Central memory CD8-positive, alpha-beta T cell (primary cell): ENCODE results near the gene NUDT22.
A peak's percentile ranks its signal among the peaks of the same experiment; 100 is the strongest.

Source experiments
- ATAC-seq: fragments of 150-1000 bp; cut with Tn5 transposase; replicated peaks from 2 replicates; pipeline ENCODE4 v1.10.0; 2022; ENCODE audit warnings: mild to moderate bottlenecking, moderate FRiP score, moderate number of reproducible peaks; ENCODE audit not compliant: poor library complexity, severe bottlenecking; ENCODE audit errors: extremely low read depth
- DNase-seq, 2 donors: peaks; one replicate each; pipeline ENCODE4 v3.0.0; 2021; ENCODE audit warnings: low spot score in 2 of 2
- H3K27ac Mint-ChIP-seq: one replicate; pipeline ENCODE4 v1.8.0; 2022; ENCODE audit warnings: low read depth, mild to moderate bottlenecking, moderate library complexity, mixed read lengths
- H3K27me3 Mint-ChIP-seq: one replicate; pipeline ENCODE4 v1.8.0; 2022; ENCODE audit warnings: mixed read lengths
- H3K36me3 Mint-ChIP-seq: one replicate; pipeline ENCODE4 v1.8.0; 2022; ENCODE audit warnings: mild to moderate bottlenecking, moderate library complexity, mixed read lengths; ENCODE audit not compliant: insufficient read depth
- H3K4me1 Mint-ChIP-seq: one replicate; pipeline ENCODE4 v1.8.0; 2022; ENCODE audit warnings: mixed read lengths
- H3K4me3 Mint-ChIP-seq: one replicate; pipeline ENCODE4 v1.8.0; 2022; ENCODE audit warnings: mild to moderate bottlenecking, moderate library complexity, mixed read lengths
- H3K9me3 Mint-ChIP-seq: one replicate; pipeline ENCODE4 v1.8.0; 2022; ENCODE audit warnings: mixed read lengths

NUDT22 gene

DNA sequence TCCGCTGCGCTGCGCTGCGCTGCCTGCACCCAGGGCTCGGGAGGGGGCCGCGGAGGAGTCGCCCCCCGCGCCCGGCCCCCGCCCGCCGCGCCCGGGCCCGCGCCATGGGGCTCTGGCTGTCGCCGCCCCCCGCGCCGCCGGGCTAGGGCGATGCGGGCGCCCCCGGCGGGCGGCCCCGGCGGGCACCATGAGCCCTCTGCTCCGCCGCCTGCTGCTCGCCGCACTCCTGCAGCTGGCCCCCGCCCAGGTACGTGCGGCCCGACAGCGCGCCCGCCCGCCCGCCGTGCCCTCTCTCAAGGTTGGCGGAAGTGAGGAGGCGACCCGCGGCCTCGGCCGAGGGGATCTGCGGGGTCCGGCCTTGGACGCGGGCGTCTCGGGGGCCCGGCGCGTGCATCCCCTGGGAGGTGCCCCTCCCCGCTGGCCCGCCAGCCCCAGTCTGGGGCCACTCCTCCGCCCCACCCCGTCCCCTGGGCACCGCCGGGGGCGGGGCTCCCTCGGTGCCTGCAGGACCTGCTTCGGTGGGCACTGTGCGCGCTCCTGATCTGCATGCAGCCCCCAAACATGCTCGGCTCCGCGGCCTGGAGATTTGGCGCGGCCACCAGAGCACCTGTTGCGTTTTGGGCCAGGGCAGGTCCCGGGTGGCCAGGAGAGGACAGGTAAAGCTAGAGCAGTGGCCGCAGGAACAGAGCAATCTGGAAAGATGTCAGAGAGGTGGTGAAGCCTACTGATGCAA lies 8.7 kb downstream of the NUDT22 start:
- no peaks in the 10 kb centered on the region for H3K27me3 Mint-ChIP-seq
- DNase-seq (no peak), ATAC-seq (peak; percentile 68)
- H3K4me1 Mint-ChIP-seq, result peaks cover 21% of the 10 kb centered on the region
- H3K36me3 Mint-ChIP-seq, result peaks cover 12% of the 10 kb centered on the region
- H3K27ac Mint-ChIP-seq, result peak overlapping the region; percentile 10
- H3K9me3 Mint-ChIP-seq, result no peaks in the 10 kb centered on the region
- peak overlapping the region; percentile 77 for H3K4me3 Mint-ChIP-seq

DNA sequence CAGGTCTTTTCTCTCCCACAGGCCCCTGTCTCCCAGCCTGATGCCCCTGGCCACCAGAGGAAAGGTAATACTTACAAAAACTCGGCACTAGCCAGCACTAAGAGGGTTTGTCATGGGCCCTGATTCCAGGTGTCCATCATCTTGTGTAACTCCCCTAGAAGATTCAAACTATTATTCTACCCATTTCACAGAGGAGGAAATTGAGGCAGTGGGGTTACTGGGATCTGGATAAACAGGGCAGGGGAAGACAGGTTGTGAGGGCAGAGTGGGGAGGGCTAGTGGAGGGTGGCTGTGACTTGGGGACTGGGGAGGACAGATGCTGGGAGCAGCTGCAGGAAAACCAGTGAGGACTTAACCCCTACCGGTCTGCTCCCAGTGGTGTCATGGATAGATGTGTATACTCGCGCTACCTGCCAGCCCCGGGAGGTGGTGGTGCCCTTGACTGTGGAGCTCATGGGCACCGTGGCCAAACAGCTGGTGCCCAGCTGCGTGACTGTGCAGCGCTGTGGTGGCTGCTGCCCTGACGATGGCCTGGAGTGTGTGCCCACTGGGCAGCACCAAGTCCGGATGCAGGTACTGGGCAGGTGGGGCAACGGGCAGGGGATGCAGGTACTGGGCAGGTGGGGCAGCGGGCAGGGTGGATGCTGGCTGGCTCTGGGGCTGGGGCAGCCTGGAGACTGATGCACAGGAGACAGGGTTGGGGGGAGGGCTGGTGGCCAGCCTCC lies 9.5 kb downstream of the NUDT22 start:
- Mint-ChIP-seq H3K4me1 (peaks cover 25% of the 10 kb centered on the region), H3K9me3 (no peaks in the 10 kb centered on the region), H3K27me3 (no peaks in the 10 kb centered on the region), H3K27ac (peak overlapping the region; percentile 10), H3K4me3 (peak overlapping the region; percentile 77), H3K36me3 (peaks cover 14% of the 10 kb centered on the region)
- DNase-seq (no peak), ATAC-seq (no peak)

DNA sequence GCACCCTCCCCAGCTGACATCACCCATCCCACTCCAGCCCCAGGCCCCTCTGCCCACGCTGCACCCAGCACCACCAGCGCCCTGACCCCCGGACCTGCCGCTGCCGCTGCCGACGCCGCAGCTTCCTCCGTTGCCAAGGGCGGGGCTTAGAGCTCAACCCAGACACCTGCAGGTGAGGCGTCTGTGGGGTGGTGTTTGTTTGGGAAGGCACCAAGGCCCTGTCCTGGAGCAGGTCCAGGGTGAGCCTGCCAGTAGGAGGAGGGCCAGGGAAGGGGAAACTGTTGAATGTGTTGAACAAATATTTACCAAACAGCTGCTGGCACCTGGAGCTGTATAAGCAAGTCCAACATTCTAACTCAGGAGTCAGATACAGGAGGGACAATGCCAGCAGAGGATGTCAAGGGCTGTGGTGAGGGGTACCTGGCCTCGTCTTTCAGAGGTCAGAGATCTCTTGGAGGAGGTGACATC lies 11.4 kb downstream of the NUDT22 start:
- Mint-ChIP-seq H3K4me1 (peaks cover 24% of the 10 kb centered on the region), H3K9me3 (no peaks in the 10 kb centered on the region), H3K27ac (no peak overlapping the region), H3K27me3 (no peaks in the 10 kb centered on the region), H3K36me3 (peaks cover 27% of the 10 kb centered on the region), H3K4me3 (peak overlapping the region; percentile 20)
- DNase-seq (no peak), ATAC-seq (no peak)

DNA sequence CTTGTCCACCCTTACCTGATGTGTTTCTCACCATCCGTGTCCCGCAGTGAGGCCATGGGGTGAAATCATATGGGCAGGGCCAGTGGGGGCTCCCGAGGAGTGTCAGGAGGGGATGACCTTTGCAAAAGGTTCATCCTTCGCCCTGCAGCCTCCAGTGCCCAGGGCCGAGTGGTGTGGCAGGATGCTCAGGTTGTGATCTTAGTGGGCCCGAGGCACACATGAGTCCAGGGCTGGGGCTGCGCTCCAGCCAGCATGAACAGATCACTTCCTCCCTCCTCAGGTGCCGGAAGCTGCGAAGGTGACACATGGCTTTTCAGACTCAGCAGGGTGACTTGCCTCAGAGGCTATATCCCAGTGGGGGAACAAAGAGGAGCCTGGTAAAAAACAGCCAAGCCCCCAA lies 12.0 kb downstream of the NUDT22 start:
- Mint-ChIP-seq H3K9me3 (no peaks in the 10 kb centered on the region), H3K27me3 (no peaks in the 10 kb centered on the region), H3K4me1 (peaks cover 26% of the 10 kb centered on the region), H3K4me3 (no peak overlapping the region), H3K36me3 (peaks cover 26% of the 10 kb centered on the region), H3K27ac (no peak overlapping the region)
- DNase-seq (no peak), ATAC-seq (no peak)

DNA sequence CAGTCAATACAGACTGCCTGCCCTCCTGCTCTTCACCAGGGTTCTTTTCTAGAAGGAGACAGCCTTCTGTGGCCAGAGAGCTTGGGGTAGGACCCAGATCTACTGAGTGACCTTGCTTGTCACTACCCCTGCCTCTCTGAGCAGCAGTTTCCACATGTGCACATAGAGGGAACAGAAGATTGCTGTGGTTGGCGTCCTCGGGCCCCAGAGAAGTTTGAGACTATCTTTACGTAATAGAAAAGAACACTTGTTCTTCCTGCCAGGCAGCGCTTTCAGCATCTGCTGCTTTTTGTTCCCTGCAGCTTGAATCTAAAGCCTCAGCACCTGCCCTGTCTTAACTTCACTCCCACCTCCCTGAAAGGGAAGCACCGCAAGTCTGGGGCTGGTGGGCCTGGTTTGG lies 12.9 kb downstream of the NUDT22 start:
- H3K4me3 Mint-ChIP-seq, result no peak overlapping the region
- no peak for ATAC-seq
- peak overlapping the region; percentile 97 for H3K27ac Mint-ChIP-seq
- no peak for DNase-seq
- peaks cover 33% of the 10 kb centered on the region for H3K4me1 Mint-ChIP-seq
- no peaks in the 10 kb centered on the region for H3K9me3 Mint-ChIP-seq
- peaks cover 27% of the 10 kb centered on the region for H3K36me3 Mint-ChIP-seq
- no peaks in the 10 kb centered on the region for H3K27me3 Mint-ChIP-seq

DNA sequence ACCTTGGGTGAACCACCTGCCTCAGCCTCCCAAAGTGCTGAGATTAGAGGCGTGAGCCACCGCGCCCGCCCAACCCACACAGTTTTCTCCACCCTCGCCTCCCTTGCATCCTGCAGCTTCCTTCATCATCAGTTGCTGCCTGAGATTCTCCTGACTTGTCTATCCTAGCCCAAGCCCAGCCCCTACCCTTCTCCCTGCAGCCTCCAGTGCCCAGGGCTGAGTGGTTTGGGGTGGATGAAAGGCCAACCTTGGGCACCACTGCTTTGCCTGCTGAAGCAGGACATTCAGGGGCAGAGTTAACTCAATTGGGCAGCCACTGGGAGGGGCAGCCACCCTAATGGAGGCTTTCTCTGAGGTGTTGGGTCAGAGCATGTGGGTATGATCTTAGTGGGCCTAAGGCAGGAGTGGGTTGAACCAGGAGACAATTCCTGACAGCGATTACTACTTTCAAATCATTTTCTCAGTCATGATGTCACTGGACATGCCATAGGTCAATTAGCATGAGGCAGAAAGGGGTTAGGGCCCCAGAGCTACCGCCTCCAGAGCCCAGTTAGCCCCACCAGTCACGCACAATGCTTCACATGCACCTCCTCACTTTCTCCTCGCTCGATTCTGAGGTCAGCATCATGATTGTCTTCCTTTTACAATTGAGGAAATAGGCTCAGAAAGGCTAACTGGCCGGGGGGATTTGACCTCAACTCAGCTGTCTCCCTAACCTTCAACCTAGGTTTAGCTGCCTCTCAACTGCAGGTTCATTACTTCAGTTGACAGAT lies 13.8 kb downstream of the NUDT22 start:
- Mint-ChIP-seq H3K9me3 (no peaks in the 10 kb centered on the region), H3K36me3 (peaks cover 27% of the 10 kb centered on the region), H3K4me3 (peak overlapping the region; percentile 96), H3K27me3 (no peaks in the 10 kb centered on the region), H3K4me1 (peaks cover 34% of the 10 kb centered on the region), H3K27ac (peak overlapping the region; percentile 97)
- ATAC-seq, result no peak
- no peak for DNase-seq

DNA sequence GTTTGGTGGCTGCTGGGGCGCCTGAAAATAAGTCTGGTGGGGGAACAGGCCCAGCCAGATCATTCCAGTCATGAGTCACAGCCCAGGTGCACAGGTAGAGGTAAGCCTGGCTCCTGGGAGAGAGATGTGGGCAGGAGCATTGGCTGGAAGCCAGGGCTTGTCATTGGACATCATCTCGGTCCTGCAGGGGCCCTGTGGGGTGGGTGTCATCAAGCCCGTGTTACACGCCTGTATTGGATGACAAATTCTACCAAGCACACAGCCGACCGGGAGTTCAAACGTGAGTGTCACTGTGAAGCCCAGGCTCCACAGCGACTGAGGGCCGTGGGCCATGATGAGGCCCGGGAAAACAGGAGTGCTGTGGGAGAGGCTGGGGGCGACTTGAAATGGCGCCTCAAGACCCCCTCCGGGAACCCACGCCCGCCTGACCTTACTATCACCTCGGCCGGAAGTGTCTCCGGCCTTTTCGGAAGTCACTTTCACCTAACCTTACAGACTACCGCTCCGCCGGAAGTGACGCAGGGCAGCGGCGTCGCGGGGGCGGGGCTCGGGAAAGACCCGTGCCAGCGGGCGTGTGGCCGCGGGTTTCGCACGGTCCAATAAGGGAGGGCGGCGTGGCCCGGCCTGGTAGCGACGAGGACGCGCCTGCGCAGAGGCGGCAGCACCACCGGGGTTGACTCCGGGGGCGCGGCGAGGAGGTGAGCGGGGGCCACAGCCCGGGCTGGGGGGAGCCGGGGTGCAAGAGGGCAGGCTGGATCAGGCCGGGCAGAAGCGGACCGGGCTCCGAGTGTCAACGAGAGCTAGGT lies 14.6 kb downstream of the NUDT22 start, which contains the start of gene FKBP2:
Gene FKBP2, plus strand, starts transcription at position 661 of the 806 bp plus-strand sequence. CDS start 1,293 bp downstream, outside the sequence.
- Mint-ChIP-seq H3K4me3 (peak within 1 kb of the TSS; percentile 96), H3K27ac (peak within 1 kb of the TSS; percentile 97), H3K4me1 (peaks cover 34% of the 10 kb centered on the region), H3K9me3 (no peaks in the 10 kb centered on the region), H3K27me3 (no peaks in the 10 kb centered on the region), H3K36me3 (peaks cover 29% of the 10 kb centered on the region)
- DNase-seq (peak; percentile 95 to 97), ATAC-seq (peak; percentile 67)

DNA sequence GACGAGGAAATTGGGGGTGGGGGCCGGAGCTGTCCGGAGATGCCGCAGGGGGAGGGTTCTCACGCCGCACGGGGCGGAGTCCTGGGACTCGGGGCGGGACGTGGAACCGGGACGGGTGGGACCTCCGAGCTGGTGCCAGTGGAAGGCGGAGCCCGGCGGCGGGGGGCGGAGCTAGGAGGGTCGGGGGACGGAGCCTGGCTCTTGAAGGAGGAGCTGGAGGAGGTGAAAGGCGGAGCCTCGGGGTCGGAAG lies 15.1 kb downstream of the NUDT22 start:
- Mint-ChIP-seq H3K4me3 (peak overlapping the region; percentile 96), H3K4me1 (peaks cover 38% of the 10 kb centered on the region), H3K27ac (peak overlapping the region; percentile 97), H3K36me3 (peaks cover 31% of the 10 kb centered on the region), H3K9me3 (no peaks in the 10 kb centered on the region), H3K27me3 (no peaks in the 10 kb centered on the region)
- DNase-seq (peak; percentile 100), ATAC-seq (peak; percentile 69)

DNA sequence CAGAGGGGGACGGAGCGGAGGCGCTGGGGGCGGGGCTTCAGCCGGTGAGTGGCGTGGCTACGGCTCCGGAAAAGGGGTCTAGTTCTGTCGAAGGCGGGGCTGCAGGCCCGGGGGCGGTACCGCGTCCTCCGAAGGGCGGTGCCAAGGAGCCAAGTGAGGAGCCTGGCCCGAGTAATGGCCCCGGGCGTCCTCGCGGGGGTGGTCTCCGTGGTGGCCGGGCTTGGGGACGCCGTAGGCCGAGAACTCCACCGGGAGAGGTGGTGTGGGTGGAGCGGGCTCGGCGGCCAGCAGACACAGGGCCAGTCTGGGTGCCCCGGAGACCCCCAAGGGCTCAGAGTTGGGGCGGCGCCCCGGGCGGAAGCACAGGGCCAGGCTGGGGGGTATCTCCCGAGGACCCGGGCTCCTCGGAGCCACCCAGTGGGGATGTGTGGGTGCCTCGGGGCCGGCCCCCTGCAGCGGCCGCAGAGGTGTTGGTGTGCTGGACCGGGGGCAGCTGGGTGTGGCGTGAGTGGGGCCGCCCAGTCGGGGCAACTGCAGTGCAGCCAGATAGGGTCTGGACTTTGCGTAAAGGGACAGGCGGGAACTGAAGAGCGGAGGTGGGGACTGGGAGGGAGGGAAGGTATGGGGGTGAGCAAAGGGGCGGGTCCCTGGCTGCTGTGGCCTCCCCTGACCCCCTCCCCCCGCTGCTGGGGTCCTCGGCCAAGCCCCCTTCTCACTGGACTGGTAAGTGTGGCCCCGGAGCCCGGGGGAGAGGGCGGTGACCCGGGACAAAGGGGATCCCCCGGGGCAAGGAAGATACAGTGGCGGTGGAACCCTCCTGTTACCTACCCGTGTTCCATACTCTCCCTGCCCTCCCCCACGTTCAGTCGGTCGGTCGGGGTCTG lies 15.7 kb downstream of the NUDT22 start:
- ATAC-seq (peak; percentile 58), DNase-seq (peak in 1 of 2 donors; percentile 44)
- peaks cover 39% of the 10 kb centered on the region for H3K4me1 Mint-ChIP-seq
- peaks cover 31% of the 10 kb centered on the region for H3K36me3 Mint-ChIP-seq
- peak overlapping the region; percentile 96 for H3K4me3 Mint-ChIP-seq
- no peaks in the 10 kb centered on the region for H3K9me3 Mint-ChIP-seq
- H3K27me3 Mint-ChIP-seq, result no peaks in the 10 kb centered on the region
- H3K27ac Mint-ChIP-seq, result peak overlapping the region; percentile 97

DNA sequence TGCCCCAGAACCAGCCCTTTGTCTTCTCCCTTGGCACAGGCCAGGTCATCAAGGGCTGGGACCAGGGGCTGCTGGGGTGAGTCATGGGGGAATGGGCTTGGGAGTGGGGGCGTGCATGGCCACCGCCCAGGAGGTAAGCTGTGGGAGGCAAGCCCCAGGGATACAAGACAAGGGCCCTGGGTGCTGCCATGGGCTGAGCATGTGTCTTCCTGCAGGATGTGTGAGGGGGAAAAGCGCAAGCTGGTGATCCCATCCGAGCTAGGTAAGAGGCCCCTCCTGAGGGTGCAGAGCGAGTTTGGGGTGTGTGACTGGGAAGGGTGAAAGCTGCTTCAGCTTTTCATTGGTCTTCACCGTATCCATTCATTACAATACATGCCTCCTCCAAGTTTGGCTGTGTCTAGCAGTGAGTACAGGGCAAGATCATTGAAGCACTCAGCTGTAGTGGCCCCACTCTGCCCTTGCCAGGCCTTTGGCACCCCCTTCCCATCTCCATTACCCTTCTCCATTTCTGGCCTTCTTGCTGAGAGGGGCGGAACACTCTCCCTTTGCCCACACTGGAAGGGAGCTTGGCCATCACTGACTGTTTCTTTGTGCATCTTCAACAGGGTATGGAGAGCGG lies 17.3 kb downstream of the NUDT22 start:
- peak overlapping the region; percentile 97 for H3K27ac Mint-ChIP-seq
- H3K36me3 Mint-ChIP-seq, result peaks cover 33% of the 10 kb centered on the region
- ATAC-seq, result no peak
- peak overlapping the region; percentile 96 for H3K4me3 Mint-ChIP-seq
- no peaks in the 10 kb centered on the region for H3K27me3 Mint-ChIP-seq
- no peaks in the 10 kb centered on the region for H3K9me3 Mint-ChIP-seq
- peaks cover 55% of the 10 kb centered on the region for H3K4me1 Mint-ChIP-seq
- DNase-seq, result no peak

DNA sequence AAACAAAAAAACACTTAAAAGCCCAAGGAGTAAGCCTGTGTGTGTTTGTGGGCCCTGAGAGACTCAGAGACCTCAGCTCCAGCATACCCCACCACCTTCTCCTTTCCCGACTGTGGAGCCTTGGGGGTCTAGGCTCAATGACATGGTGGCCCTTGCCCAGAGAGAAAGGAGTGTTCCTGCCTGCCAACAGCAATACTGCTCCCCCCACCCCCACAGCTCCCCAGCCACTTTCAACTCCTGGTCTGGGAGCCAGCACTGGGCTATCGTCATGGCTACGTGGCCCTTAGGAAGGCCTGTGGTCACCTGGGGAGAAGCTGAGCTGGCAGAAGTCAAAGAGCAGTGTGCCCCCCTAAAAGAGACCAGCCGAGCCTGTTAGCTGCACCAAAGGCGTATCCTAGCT lies 18.0 kb downstream of the NUDT22 start:
- no peak for DNase-seq
- Mint-ChIP-seq H3K36me3 (peaks cover 30% of the 10 kb centered on the region), H3K4me1 (peaks cover 57% of the 10 kb centered on the region), H3K9me3 (no peaks in the 10 kb centered on the region), H3K27me3 (no peaks in the 10 kb centered on the region), H3K4me3 (peak overlapping the region; percentile 96), H3K27ac (peak overlapping the region; percentile 97)
- ATAC-seq, result no peak
